Smooth muscle cell of the brain vasculature (primary cell): Measurements from ENCODE around the gene ELMO1.

ENCODE experiments used
- DNase-seq: peaks from one replicate; pipeline ENCODE4 v3.0.0-alpha.2; 2012; ENCODE audit warnings: low read depth, low spot score

The ELMO1 gene

GRCh38 chr7:37346761-37347160 lies 101.9 kb downstream of the ELMO1 start:
- no peak for DNase-seq

- DNase-seq, result no peak
Measured at GRCh38 chr7:37344886-37345579, 103.6 kb downstream of the ELMO1 start.

GRCh38 chr7:37342688-37343471 lies 105.8 kb downstream of the ELMO1 start:
- DNase-seq, result no peak

GRCh38 chr7:37342176-37342687 lies 106.4 kb downstream of the ELMO1 start:
- no peak for DNase-seq

GRCh38 chr7:37341033-37341630 lies 107.5 kb downstream of the ELMO1 start:
- no peak for DNase-seq

- DNase-seq, result no peak
Measured at GRCh38 chr7:37338966-37339365, 109.7 kb downstream of the ELMO1 start.

GRCh38 chr7:37337522-37337921 lies 111.1 kb downstream of the ELMO1 start:
- DNase-seq, result no peak

GRCh38 chr7:37336259-37336658 lies 112.4 kb downstream of the ELMO1 start:
- no peak for DNase-seq

GRCh38 chr7:37333075-37333474 lies 115.6 kb downstream of the ELMO1 start:
- no peak for DNase-seq

- DNase-seq, result no peak
Measured at GRCh38 chr7:37332243-37333016, 116.2 kb downstream of the ELMO1 start.

GRCh38 chr7:37330775-37331174 lies 117.9 kb downstream of the ELMO1 start:
- DNase-seq, result no peak

GRCh38 chr7:37329940-37330339 lies 118.7 kb downstream of the ELMO1 start:
- DNase-seq, result no peak

- no peak for DNase-seq
Measured at GRCh38 chr7:37327288-37327687, 121.4 kb downstream of the ELMO1 start.

GRCh38 chr7:37323966-37324365 lies 124.7 kb downstream of the ELMO1 start:
- no peak for DNase-seq

- DNase-seq, result no peak
Measured at GRCh38 chr7:37322831-37323230, 125.8 kb downstream of the ELMO1 start.

- no peak for DNase-seq
Measured at GRCh38 chr7:37320848-37321468, 127.7 kb downstream of the ELMO1 start.

GRCh38 chr7:37320140-37320847 lies 128.4 kb downstream of the ELMO1 start:
- DNase-seq, result no peak

- no peak for DNase-seq
Measured at GRCh38 chr7:37318541-37318940, 130.1 kb downstream of the ELMO1 start.

GRCh38 chr7:37315772-37316715 lies 132.6 kb downstream of the ELMO1 start:
- DNase-seq, result no peak

GRCh38 chr7:37312608-37313007 lies 136.1 kb downstream of the ELMO1 start:
- no peak for DNase-seq
